Measurements from ENCODE around the gene DIDO1. TPM values are rescaled to one million over a fixed set of nuclear protein-coding genes. Genes with fewer than 3 reads are reported as not detected.

DIDO1 gene
- total RNA-seq, 1 donor from 2014 or later: 58.7 TPM

DNA sequence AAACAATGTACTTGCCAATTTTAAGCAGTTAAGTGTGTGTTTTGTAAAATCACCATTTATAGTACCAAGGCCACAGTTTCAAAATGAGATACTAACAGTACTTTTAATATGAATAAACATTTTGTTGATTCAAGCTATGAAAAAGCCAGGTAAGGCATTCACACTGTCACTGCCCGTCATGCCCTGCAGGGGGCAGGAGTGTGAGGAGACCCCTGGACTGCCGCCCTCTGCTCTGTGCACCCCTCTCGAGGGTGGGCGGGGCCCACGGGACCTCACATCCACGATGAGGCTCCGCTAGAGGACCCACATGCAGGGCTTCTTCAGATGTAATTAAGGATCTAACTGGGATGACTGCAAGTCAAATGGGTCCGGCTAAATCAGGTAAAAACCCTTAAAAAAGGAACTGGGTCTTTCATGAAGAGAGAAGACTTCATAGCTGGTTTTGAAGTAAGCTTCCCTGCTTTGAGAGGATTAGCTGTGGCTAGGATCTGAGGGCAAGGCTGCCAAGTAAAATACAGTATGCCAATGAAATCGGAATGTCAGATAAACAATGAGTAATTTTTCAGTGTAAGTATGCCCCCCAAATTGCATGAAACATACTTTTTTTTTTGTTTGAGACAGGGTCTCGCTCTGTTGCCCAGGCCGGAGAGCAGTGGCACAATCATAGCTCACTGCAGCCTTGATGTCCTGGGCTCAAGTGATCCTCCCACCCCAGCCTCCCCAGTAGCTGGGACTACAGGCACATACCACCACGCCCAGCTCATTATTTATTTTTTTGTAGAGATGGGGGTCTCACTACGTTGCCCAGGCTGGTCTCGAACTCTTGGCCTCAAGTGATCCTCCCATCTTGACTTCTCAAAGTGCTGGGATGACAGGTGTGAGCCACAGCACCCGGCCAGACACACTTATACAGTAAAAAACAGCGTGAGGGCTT lies 18.7 kb downstream of the DIDO1 start:
- Histone ChIP-seq H3K27me3 (no peaks in the 10 kb centered on the region), H3K27ac (no peak overlapping the region), H3K36me3 (peaks cover 0 to 97% of the 10 kb centered on the region in 2 donors), H3K4me3 (no peak overlapping the region), H3K9me3 (no peaks in the 10 kb centered on the region), H3K4me1 (no peaks in the 10 kb centered on the region)
- no peak for DNase-seq (ENCODE audit: extremely low spot score in 2 of 2)
- TF ChIP-seq CTCF (IDR thresholded peaks at IDR 0.05) (no peak), POLR2AphosphoS5 (IDR thresholded peaks at IDR 0.05; ENCODE audit: insufficient read depth in 1 of 2, low read depth in 1 of 2) (no peak), POLR2A (IDR thresholded peaks at IDR 0.05) (no peak)
- intact Hi-C loops (cut with DNase I): no loop called here

DNA sequence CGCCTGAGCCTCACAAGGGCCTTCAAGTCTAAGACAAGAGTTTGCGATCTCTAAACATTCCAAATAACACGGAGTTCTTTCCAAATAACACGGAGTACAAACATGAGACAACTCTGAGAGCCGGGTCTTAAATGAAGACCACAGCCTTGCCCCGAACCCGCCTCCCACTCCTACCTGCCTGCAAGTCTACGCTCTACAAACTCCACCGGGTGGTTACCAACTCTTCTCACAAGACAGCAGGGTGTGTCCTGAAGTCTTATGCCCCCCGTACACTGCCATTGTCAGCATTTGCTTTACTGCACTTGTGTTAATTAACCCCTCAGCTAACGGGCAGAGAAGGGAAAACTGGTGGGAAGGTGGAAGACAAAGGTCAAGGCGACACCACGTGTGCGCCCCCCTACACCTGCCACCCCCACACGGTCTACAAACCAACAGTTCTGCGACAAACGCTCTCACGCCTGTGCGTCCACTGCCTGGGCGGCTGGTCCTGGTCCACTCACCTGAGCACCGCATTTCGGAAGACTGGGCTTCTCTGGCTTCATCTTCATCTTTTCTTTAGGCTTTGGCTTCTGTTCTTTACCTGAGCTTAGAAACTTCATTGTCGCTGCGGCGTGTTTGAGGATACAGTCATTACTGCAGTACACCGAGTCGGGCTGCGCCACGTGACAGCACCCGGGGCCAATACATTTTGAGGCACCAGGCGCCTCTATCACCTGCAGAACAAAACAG lies 19.5 kb downstream of the DIDO1 start:
- no peak overlapping the region for H3K27ac ChIP-seq
- H3K4me1 ChIP-seq: no peaks in the 10 kb centered on the region
- intact Hi-C loops (cut with DNase I): no loop called here
- H3K36me3 ChIP-seq: peaks cover 0 to 96% of the 10 kb centered on the region in 2 donors
- no peak overlapping the region for H3K4me3 ChIP-seq
- TF ChIP-seq POLR2AphosphoS5 (IDR thresholded peaks at IDR 0.05; ENCODE audit: insufficient read depth in 1 of 2, low read depth in 1 of 2): no peak
- no peak for TF ChIP-seq CTCF (IDR thresholded peaks at IDR 0.05)
- no peak for TF ChIP-seq POLR2A (IDR thresholded peaks at IDR 0.05)
- no peak for DNase-seq (ENCODE audit: extremely low spot score in 2 of 2)
- H3K27me3 ChIP-seq: no peaks in the 10 kb centered on the region
- no peaks in the 10 kb centered on the region for H3K9me3 ChIP-seq

- no peaks in the 10 kb centered on the region for H3K9me3 ChIP-seq
- TF ChIP-seq POLR2A (IDR thresholded peaks at IDR 0.05): no peak
- TF ChIP-seq POLR2AphosphoS5 (IDR thresholded peaks at IDR 0.05; ENCODE audit: insufficient read depth in 1 of 2, low read depth in 1 of 2): no peak
- TF ChIP-seq CTCF (IDR thresholded peaks at IDR 0.05): no peak
- DNase-seq (ENCODE audit: extremely low spot score in 2 of 2): no peak
- no peak overlapping the region for H3K27ac ChIP-seq
- no peaks in the 10 kb centered on the region for H3K4me1 ChIP-seq
- no peak overlapping the region for H3K4me3 ChIP-seq
- H3K27me3 ChIP-seq: no peaks in the 10 kb centered on the region
- intact Hi-C loops (cut with DNase I): no loop called here
- peaks cover 0 to 90% of the 10 kb centered on the region in 2 donors for H3K36me3 ChIP-seq
Measured at GRCh38 chr20:62906209-62906608, 20.1 kb downstream of the DIDO1 start.

GRCh38 chr20:62905536-62906117 lies 20.7 kb downstream of the DIDO1 start:
- intact Hi-C loops (cut with DNase I): no loop called here
- DNase-seq (ENCODE audit: extremely low spot score in 2 of 2): no peak
- no peak overlapping the region for H3K4me3 ChIP-seq
- peaks cover under 1% of the 10 kb centered on the region for H3K4me1 ChIP-seq
- H3K27ac ChIP-seq: no peak overlapping the region
- peaks cover 0 to 84% of the 10 kb centered on the region in 2 donors for H3K36me3 ChIP-seq
- TF ChIP-seq CTCF (IDR thresholded peaks at IDR 0.05): no peak
- TF ChIP-seq POLR2AphosphoS5 (IDR thresholded peaks at IDR 0.05; ENCODE audit: insufficient read depth in 1 of 2, low read depth in 1 of 2): no peak
- TF ChIP-seq POLR2A (IDR thresholded peaks at IDR 0.05): no peak
- no peaks in the 10 kb centered on the region for H3K27me3 ChIP-seq
- no peaks in the 10 kb centered on the region for H3K9me3 ChIP-seq

All from vagina (tissue), 2 donors.